DOHH2 (cell line): ENCODE measurements around the gene FAAP100.

Experiments
- H3F3A ChIP-seq: fragments of 200-600 bp; sonication (generic), shearing (Covaris generic); 2 replicates; pipeline ENCODE4 v1.6.0; 2016; ENCODE audit warnings: antibody characterized with exemption, mild to moderate bottlenecking; ENCODE audit not compliant: control insufficient read depth, insufficient read depth
- H3K27ac ChIP-seq: fragments of 200-600 bp; sonication (generic); 2 replicates; pipeline ENCODE4 v1.5.1; 2014; ENCODE audit warnings: low read depth, mild to moderate bottlenecking, low read length, moderate library complexity
- H3K27me3 ChIP-seq: fragments of 200-600 bp; sonication (generic); 2 replicates; pipeline ENCODE4 v1.6.1; 2014; ENCODE audit warnings: mild to moderate bottlenecking, low read length, mixed read lengths; ENCODE audit not compliant: control insufficient read depth
- H3K36me3 ChIP-seq: fragments of 200-600 bp; sonication (generic); 2 replicates; pipeline ENCODE4 v1.6.1; 2014; ENCODE audit warnings: mild to moderate bottlenecking, low read length, moderate library complexity, mixed read lengths; ENCODE audit not compliant: control insufficient read depth
- H3K4me1 ChIP-seq: fragments of 200-600 bp; sonication (generic); 2 replicates; pipeline ENCODE4 v1.6.1; 2014; ENCODE audit warnings: mild to moderate bottlenecking, low read length, mixed read lengths; ENCODE audit not compliant: control insufficient read depth
- H3K4me2 ChIP-seq: fragments of 200-600 bp; sonication (generic); 2 replicates; pipeline ENCODE4 v1.6.0; 2014; ENCODE audit warnings: mild to moderate bottlenecking, low read length, moderate library complexity
- H3K4me3 ChIP-seq: fragments of 200-600 bp; sonication (generic); 2 replicates; pipeline ENCODE4 v1.5.1; 2014; ENCODE audit warnings: mild to moderate bottlenecking, low read length, mixed read lengths
- H3K79me2 ChIP-seq: fragments of 200-600 bp; sonication (generic); 2 replicates; pipeline ENCODE4 v1.6.1; 2014; ENCODE audit warnings: mild to moderate bottlenecking, low read length, mixed read lengths; ENCODE audit not compliant: control insufficient read depth
- H3K9me2 ChIP-seq: fragments of 200-600 bp; sonication (generic); replicated peaks from 2 replicates; pipeline ENCODE4 v1.6.1; 2014; ENCODE audit warnings: mild to moderate bottlenecking, low read length, mixed read lengths; ENCODE audit not compliant: control insufficient read depth
- H3K9me3 ChIP-seq: fragments of 200-600 bp; sonication (generic); 2 replicates; pipeline ENCODE4 v1.6.1; 2014; ENCODE audit warnings: antibody characterized with exemption, low read length, mixed read lengths; ENCODE audit not compliant: control insufficient read depth, insufficient read depth
- H4K20me1 ChIP-seq: fragments of 200-600 bp; sonication (generic); 2 replicates; pipeline ENCODE4 v1.6.0; 2014; ENCODE audit warnings: low read depth, mild to moderate bottlenecking, antibody characterized with exemption, low read length, moderate library complexity; ENCODE audit not compliant: control insufficient read depth, insufficient read depth
- CTCF ChIP-seq: fragments of 200-600 bp; sonication (generic); IDR thresholded peaks from one replicate; pipeline ENCODE4 v1.5.1; 2014; ENCODE audit warnings: antibody characterized with exemption, mild to moderate bottlenecking, low read depth, low read length; ENCODE audit not compliant: poor library complexity, severe bottlenecking
- EZH2phosphoT487 ChIP-seq: fragments of 200-600 bp; sonication (generic); IDR thresholded peaks from 2 replicates; pipeline ENCODE4 v1.6.1; 2017; ENCODE audit warnings: borderline replicate concordance, mild to moderate bottlenecking, antibody characterized with exemption, low read length, moderate library complexity, mixed read lengths

The FAAP100 gene

GRCh38 chr17:81494626-81495377 is 57.4 kb downstream of the FAAP100 start:
- no peaks in the 10 kb centered on the region for H4K20me1 ChIP-seq
- no peak overlapping the region for H3K4me3 ChIP-seq
- H3K36me3 ChIP-seq = no peaks in the 10 kb centered on the region
- H3K9me3 ChIP-seq = no peaks in the 10 kb centered on the region
- peaks cover 9% of the 10 kb centered on the region for H3K4me1 ChIP-seq
- H3F3A ChIP-seq = no peaks in the 10 kb centered on the region
- H3K4me2 ChIP-seq = no peak overlapping the region
- TF ChIP-seq CTCF = no peak
- TF ChIP-seq EZH2phosphoT487 = no peak
- peaks cover 19% of the 10 kb centered on the region for H3K27me3 ChIP-seq
- H3K9me2 ChIP-seq = no peaks in the 10 kb centered on the region
- no peaks in the 10 kb centered on the region for H3K79me2 ChIP-seq
- H3K27ac ChIP-seq = no peak overlapping the region

GRCh38 chr17:81493198-81494038 is 58.7 kb downstream of the FAAP100 start:
- no peaks in the 10 kb centered on the region for H4K20me1 ChIP-seq
- no peaks in the 10 kb centered on the region for H3K79me2 ChIP-seq
- no peaks in the 10 kb centered on the region for H3K9me2 ChIP-seq
- no peak overlapping the region for H3K4me3 ChIP-seq
- H3K4me1 ChIP-seq = peaks cover 9% of the 10 kb centered on the region
- TF ChIP-seq CTCF (no peak), EZH2phosphoT487 (no peak)
- peaks cover 22% of the 10 kb centered on the region for H3K27me3 ChIP-seq
- H3F3A ChIP-seq = no peaks in the 10 kb centered on the region
- no peak overlapping the region for H3K4me2 ChIP-seq
- H3K9me3 ChIP-seq = no peaks in the 10 kb centered on the region
- H3K27ac ChIP-seq = no peak overlapping the region
- H3K36me3 ChIP-seq = no peaks in the 10 kb centered on the region

- Histone ChIP-seq H3K4me1 (peaks cover 9% of the 10 kb centered on the region), H3K27ac (no peak overlapping the region), H4K20me1 (no peaks in the 10 kb centered on the region), H3K9me2 (no peaks in the 10 kb centered on the region), H3K9me3 (no peaks in the 10 kb centered on the region), H3K36me3 (no peaks in the 10 kb centered on the region), H3K4me3 (no peak overlapping the region), H3K79me2 (no peaks in the 10 kb centered on the region), H3K27me3 (peaks cover 22% of the 10 kb centered on the region), H3K4me2 (no peak overlapping the region), H3F3A (no peaks in the 10 kb centered on the region)
- no peak for TF ChIP-seq EZH2phosphoT487
- no peak for TF ChIP-seq CTCF
These were observed 59.4 kb downstream of the FAAP100 start for GRCh38 chr17:81492706-81493105.
